Tongue (tissue), 3 donors: Measurements from ENCODE around the gene GARIN1A. TPM values are rescaled to one million over a fixed set of nuclear protein-coding genes. Genes with fewer than 3 reads are reported as not detected.

Source experiments
- DNase-seq: peaks from one replicate; pipeline ENCODE4 v3.0.0-alpha.2; 2015
- small RNA-seq: library from RNA; depleted of rRNA; stranded (forward); fragments of <200 nt; gene quantifications from one replicate; pipeline ENCODE3, GENCODE V24; 2014; ENCODE audit warnings: low replicate concordance
- total RNA-seq: library from RNA; depleted of rRNA; stranded (reverse); fragments of >200 nt; gene quantifications from one replicate; pipeline ENCODE4 v1.2.3, GENCODE V29; 2014

The GARIN1A gene
- total RNA-seq, 1 donor from 2014 or later = 0.10 TPM

DNA sequence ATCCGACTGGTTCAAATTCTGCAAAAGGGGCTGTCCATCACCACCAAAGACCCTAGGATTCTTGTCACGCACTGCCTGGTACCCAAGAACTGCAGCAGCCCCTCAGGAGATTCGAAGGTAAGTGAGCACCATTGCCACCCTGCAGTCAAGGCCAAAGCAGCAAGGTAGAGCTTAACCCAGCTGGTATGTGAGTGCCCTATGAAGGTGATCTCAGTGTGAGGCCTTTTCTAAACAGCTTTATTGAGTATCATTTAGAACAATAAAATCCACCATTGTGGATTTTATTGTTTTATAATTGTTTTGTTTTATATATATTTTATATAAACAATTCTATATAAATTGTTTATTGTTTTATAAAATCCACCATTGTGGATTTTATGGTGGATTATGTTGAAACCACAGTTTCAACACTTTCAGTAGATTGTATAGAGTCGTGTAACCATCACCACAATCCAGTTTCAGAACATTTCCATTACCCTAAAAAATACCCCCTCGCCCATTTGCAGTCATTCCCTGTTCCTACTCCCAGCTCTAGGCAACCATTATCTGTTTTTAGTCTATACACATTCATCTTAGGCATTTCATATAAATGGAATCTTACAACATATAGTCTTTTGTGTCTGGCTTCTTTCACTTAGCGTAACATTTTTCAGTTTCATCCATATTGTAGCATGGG lies 47.0 kb downstream of the GARIN1A start:
- DNase-seq = no peak

DNA sequence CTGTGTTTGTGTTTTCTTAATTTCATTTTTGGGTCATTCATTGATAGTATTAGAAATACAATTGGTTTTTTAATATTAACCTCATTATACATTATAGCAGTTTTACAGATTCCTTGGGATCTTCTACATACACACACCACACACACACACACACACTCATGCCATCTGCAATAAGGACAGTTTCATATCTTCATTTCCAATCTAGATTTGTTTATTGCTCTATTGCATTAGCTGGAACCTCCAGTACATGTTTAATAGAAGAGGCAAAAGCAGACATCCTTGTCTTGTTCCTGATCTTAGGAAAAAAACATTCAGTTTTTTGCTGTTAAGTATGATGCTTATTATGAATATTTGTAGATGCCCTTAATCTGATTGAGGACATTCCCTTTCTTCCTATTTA lies 49.3 kb downstream of the GARIN1A start:
- no peak for DNase-seq

Small RNA genes within 50 kb of the gene (small RNA-seq; reads per million reads assigned to genes)
- gene RNA5SP242 = 2.2 reads per million, percentile 90 among the genes with 10 or more reads in this experiment
- 0.15 reads per million for gene RNA5SP243
- gene RNU6-177P = not detected

Other genes with a start within 250 kb of the GARIN1A start
- gene HILPDA, start 216.4 kb upstream of the GARIN1A start, total RNA-seq = 15.4 TPM
- gene METTL2B, start 195.5 kb upstream of the GARIN1A start, total RNA-seq = 31.3 TPM
- gene CALU, start 67.1 kb downstream of the GARIN1A start, total RNA-seq = 261 TPM
- gene OPN1SW, start 103.5 kb downstream of the GARIN1A start, total RNA-seq = not detected
- 16.4 TPM for gene CCDC136, start 119.7 kb downstream of the GARIN1A start, total RNA-seq
- 1,540 TPM for gene FLNC, start 158.1 kb downstream of the GARIN1A start, total RNA-seq
- gene ATP6V1F, start 190.6 kb downstream of the GARIN1A start, total RNA-seq = 71.5 TPM
- gene KCP, start 238.4 kb downstream of the GARIN1A start, total RNA-seq = 0.72 TPM